A204.1 (cell line): ENCODE results near the gene DNAAF3.

ENCODE experiments used
- FAIRE-seq: peaks from 2 replicates; lab custom pipeline; 2012; peaks lifted over from hg19 to GRCh38; lab: Jason Lieb, UNC

Gene DNAAF3

DNA sequence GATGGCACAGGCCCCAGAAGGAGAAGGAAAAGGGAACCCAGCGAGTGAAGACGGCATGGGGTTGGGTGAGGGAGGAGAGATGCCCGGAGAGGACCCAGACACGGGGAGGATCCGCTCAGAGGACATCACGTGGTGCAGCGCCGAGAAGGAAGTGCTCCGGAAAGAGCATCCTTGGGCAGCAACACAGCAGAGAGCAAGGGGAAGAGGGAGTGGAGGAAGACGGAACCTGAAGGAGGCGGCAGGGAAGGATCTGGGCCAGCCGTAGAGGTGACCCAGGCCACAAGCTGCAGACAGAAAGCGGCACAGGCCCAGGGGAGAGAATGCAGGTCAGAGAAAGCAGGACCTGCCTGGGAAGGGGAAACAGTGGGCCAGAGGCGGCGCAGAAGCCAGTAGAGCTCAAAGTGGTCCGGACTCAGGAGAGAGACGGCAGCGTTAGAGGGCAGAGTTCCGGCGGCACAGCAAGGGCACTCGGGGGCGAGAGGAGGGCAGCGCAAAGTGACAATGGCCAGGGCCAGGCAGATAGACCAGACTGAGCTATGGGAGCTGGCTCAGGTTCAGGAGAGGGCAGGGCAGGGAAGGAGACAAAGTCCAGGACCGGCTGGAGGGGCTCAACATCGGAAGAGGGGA, 50.1 kb downstream of the DNAAF3 start:
- FAIRE-seq: no peak

DNA sequence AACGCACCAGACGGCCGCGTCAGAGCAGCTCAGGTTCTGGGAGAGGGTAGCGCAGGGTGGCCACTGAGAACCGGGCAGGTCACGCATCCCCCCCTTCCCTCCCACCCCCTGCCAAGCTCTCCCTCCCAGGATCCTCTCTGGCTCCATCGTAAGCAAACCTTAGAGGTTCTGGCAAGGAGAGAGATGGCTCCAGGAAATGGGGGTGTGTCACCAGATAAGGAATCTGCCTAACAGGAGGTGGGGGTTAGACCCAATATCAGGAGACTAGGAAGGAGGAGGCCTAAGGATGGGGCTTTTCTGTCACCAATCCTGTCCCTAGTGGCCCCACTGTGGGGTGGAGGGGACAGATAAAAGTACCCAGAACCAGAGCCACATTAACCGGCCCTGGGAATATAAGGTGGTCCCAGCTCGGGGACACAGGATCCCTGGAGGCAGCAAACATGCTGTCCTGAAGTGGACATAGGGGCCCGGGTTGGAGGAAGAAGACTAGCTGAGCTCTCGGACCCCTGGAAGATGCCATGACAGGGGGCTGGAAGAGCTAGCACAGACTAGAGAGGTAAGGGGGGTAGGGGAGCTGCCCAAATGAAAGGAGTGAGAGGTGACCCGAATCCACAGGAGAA, 50.9 kb downstream of the DNAAF3 start:
- no peak for FAIRE-seq

DNA sequence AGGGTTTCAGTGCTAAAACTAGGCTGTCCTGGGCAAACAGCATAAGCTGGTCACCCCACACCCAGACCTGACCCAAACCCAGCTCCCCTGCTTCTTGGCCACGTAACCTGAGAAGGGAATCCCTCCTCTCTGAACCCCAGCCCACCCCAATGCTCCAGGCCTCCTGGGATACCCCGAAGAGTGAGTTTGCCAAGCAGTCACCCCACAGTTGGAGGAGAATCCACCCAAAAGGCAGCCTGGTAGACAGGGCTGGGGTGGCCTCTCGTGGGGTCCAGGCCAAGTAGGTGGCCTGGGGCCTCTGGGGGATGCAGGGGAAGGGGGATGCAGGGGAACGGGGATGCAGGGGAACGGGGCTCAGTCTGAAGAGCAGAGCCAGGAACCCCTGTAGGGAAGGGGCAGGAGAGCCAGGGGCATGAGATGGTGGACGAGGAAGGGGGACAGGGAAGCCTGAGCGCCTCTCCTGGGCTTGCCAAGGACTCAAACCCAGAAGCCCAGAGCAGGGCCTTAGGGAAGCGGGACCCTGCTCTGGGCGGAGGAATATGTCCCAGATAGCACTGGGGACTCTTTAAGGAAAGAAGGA, 51.8 kb downstream of the DNAAF3 start:
- FAIRE-seq: no peak

DNA sequence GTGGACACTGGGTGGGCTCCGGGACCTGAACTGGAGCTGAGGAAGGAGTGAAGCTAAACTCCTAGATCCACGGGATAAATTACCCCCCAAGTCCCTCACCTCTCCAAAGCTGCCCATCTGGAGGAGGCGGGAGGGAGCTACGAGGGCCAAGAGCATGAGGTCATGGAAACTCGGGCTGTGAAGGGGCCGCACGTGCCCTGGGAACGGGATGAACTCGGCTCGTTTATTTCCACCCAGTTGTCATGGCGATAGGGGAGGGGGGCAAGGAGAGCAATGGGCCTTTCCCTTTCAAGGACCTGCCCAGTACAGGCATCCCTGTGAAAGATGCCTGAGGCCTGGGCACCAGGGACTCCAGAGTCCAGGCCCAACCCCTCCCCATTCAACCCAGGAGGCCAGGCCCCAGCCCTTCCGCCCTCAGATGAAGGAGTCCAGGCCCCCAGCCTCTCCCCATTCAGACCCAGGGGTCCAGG, 52.8 kb downstream of the DNAAF3 start:
- no peak for FAIRE-seq

DNA sequence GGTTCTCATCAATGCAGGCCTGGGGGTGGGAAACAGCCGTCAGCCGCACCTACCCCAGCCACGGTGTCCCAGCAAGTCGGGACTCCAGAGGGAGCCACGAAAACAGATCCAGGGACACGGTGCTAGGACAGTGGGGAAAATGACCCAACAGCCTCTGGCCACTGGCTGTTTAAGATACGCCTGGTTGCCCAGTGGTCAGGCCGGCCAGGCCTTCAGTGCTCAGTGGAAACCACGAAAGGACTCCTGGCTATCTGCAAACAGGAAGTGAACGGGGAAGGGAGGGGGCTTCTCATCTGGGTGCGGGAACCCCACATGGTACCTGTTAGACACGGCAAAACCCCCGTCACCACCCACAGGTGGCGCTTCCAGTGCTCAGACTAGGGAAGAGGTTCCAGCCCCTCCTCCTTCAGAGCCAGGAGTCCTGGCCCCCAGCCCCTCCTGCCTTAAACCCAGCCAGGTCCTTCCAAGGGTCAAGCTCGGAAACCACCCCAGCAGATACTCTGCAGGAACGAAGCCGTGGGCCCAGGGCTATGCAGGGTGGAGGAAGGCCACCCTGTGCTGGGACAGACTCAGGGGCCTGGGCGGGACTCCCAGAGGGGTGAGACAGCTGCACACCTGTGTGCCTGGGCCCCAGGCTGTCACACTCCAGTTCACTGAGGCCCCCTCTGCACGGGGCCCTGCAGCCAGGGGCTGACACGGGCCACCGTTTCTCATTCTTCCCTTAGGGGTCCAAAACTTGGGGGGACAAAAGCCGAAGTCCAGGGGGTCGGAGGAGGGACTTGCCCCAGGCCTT, 53.4 kb downstream of the DNAAF3 start:
- no peak for FAIRE-seq

- no peak for FAIRE-seq
Observed at GRCh38 chr19:55112246-55112776, 54.1 kb downstream of the DNAAF3 start.

DNA sequence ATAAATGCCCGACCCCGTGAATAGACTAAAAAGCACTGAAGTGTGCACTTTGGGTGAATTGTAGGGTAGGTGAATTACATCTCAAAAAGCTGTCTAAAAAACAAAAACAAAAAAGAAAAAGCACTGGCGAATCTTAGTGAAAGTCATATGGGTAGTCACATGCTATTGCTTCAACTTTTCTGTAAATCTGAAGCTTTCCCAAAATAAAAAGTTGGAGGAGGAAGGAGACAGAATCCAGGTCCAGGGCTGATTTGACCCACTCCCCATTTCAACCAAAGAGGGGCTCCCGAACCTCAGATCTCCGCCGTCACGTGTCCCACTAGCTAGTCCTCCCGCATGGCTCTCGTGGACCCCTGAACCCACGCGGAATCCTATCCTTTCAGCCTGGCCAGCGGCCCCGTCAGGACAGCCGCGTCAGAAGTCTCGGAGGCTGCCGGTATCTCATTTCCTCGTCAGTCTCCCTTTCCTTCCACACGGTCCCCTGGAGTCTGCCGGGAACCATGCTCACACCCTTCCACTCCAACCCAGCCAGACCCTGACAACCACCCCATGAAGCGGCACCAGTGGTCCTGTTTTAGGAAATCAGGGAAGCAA, 55.1 kb downstream of the DNAAF3 start:
- FAIRE-seq: no peak

DNA sequence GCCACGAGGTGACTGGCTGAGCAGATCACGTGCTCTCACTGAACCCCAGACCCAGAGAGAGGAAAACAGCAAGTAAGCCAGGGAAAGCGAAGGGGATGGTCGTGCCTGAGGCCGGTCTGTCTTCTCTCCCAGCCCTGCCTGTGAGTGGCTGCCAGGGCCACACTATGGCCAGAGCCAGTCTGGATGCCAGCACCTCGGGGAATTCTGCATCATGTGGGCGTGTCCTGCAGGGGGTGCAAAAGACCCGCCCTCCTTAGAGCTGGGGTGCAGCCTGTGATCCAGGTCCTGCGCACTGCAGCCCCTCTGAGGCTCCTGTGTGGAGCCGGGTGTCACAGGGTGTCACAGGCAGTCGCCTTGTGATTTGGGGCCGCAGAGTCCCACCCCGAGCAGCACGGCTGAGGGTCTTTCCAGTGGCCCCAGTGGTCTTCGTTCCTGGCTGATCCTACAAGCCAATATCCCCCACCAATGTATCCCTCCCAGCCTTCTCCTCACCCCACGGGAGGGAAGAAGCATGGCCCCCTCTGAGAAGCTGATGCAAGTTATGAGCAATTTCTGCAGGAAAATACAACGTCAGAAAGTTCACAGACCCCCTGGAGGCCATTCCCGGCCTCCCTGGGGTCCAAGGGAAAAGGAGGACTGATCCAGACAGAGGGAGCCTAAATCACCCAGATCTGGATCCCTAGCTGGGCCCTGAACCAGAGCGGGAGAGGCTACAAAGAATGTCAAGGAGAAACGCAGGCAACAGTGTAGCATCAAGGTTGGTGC, 56.7 kb downstream of the DNAAF3 start:
- FAIRE-seq: no peak
